Measurements from ENCODE around the gene UBE2D1. TPM values are rescaled to one million over a fixed set of nuclear protein-coding genes. Genes with fewer than 3 reads are reported as not detected.

Gene UBE2D1
- total RNA-seq, 1 donor from 2014 or later: 24.1 TPM

DNA sequence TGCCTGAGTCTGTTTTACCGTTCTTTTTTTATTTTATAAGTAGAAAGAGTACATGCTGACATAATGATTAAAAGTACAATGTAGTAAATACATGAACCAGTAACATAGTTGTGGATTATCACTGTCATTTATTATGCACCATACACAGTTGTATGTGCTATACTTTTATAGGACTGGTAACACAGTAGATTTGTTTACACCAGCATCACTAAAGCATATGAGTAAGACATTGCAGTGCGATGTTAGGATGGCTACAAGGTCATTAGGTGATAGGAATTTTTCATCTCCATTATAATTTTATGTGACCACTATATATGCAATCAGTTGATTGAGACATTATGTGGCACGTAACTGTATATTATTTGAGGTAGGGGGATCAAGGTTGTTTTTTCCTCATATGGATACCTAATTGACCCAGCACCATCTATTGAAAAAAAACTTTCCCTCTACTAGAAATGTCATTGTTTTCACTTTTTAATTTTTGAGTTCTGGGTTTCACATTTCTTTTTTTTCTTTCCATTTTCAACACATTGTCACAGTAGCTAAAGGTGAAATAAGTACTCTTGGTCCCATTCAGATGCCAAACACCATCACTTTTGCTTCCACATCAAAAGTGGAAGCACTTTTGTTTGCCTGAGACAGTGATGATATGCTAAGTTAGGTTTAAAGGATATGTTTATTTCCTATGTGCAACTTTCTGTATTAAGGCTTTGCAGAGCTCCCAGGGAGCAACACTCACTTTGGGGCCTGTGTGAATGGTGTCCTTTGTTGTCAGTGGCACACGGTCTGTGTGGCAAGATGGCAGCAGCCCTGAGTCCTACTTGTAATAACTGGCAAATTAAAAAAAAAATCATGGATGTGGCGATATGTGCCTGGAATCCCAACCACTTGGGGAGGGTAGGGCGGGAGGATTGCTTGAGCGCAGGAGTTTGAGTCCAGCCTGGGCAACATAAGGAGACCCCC lies 17.1 kb downstream of the UBE2D1 start:
- Histone ChIP-seq H3K36me3 (ENCODE audit: control insufficient read depth, insufficient read depth, low read length) (no peaks in the 10 kb centered on the region), H3K4me3 (ENCODE audit: low read depth, low read length) (no peak overlapping the region), H3K27me3 (ENCODE audit: control insufficient read depth, insufficient read depth, low read length) (no peaks in the 10 kb centered on the region)
- TF ChIP-seq CTCF (IDR thresholded peaks at IDR 0.05; ENCODE audit: insufficient read depth, low read length, poor library complexity, severe bottlenecking): no peak
- DNase-seq (ENCODE audit: low read depth): no peak

DNA sequence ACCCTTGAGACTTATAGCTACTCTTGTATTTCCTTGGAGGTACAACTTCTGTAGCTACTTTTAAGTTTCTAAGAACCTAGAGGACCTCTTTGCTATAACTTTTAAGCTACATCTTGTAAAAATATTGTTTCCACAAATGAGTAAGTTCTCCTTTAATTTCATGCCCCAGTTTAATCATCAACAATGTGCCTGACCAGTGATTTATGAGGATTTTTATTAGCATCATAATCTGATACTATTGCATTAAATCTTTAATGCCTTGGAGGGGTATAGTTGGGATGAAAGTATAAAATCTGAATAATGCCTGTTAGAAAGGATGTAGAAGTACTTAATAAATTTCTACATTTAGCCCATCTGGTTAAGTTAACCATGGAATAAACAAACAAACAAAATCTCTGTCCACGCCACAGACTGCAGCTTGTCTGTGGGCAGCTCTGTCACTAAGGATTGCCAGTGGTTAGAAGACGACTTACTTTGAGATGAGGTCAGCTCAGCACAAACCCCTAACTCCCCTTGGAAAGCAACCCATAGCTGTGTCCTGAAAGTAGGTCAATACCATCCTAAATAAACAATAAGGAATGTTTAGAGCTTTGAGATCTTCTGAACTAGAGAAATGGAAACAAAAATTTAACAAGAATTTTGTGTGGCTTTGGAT lies 18.3 kb downstream of the UBE2D1 start:
- Histone ChIP-seq H3K36me3 (ENCODE audit: control insufficient read depth, insufficient read depth, low read length) (no peaks in the 10 kb centered on the region), H3K27me3 (ENCODE audit: control insufficient read depth, insufficient read depth, low read length) (no peaks in the 10 kb centered on the region), H3K4me3 (ENCODE audit: low read depth, low read length) (no peak overlapping the region)
- DNase-seq (ENCODE audit: low read depth): no peak
- TF ChIP-seq CTCF (IDR thresholded peaks at IDR 0.05; ENCODE audit: insufficient read depth, low read length, poor library complexity, severe bottlenecking): no peak

DNA sequence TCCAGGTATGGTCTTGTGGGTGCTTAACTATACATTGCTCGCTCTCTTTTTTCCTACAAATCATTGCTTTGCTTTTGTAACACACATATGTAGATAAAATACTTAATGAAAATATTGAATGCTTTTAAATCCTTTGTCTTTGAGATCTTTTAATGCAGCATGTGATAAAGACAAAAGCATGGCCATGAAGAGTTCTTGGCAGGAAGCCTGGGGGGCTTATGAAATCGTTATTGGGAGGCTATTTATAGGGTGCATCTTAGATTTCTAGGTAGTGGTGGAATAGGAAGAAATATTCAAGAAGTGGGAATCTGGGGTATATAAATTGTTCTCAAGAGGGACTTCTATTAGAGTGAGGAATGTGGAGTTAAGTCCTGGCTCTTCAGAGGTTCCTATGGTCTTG lies 21.9 kb downstream of the UBE2D1 start:
- Histone ChIP-seq H3K36me3 (ENCODE audit: control insufficient read depth, insufficient read depth, low read length) (no peaks in the 10 kb centered on the region), H3K27me3 (ENCODE audit: control insufficient read depth, insufficient read depth, low read length) (no peaks in the 10 kb centered on the region), H3K4me3 (ENCODE audit: low read depth, low read length) (no peak overlapping the region)
- no peak for DNase-seq (ENCODE audit: low read depth)
- TF ChIP-seq CTCF (IDR thresholded peaks at IDR 0.05; ENCODE audit: insufficient read depth, low read length, poor library complexity, severe bottlenecking): no peak

DNA sequence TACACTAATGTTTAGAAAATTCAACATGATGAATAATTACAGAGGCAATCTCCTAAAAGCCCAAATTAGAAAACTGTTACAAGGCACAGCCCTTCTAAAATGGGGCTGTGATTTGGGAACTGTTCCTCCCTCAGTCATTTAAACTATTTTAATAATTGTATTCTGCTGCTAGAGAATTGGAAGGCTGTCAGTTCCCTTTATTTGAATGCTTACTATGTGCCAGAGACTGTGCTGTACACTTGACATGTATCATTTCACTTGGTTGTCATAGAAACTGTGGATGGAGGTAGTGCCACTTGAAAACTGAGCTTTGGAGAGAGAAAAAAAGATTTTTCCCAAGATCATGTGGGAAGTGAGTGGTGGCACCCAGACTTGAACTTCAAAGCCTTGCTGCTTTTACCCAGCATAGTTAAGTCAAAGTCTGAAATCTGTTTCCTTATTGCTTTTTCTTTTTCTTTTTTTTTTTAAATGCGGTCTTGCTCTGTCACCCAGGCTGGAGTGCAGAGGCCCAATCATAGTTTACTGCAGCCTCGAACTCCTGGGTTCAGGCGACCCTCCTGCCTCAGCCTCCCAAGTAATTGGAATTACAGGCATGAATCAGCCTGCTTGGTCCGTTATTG lies 23.6 kb downstream of the UBE2D1 start:
- no peak for DNase-seq (ENCODE audit: low read depth)
- TF ChIP-seq CTCF (IDR thresholded peaks at IDR 0.05; ENCODE audit: insufficient read depth, low read length, poor library complexity, severe bottlenecking): no peak
- H3K4me3 ChIP-seq (ENCODE audit: low read depth, low read length): no peak overlapping the region

DNA sequence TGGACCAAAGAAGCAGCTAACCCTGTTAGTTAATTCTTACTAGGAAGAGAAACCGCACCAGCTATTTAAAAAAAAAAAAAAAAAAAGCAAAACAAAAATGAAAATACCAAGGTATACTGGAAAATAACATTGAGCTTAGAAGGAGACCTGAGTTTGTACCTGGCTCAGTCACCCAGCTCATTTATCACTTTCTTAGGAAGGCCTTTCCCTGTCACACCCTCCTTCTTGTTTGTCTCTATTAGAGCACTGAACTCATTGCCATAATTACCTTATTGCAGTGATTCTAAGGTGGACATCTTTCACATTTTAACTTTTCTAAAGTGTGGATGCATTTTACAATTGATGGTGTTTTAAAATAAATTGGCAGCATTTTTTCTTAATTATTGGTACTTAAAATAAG lies 24.1 kb downstream of the UBE2D1 start:
- DNase-seq (ENCODE audit: low read depth): no peak
- TF ChIP-seq CTCF (IDR thresholded peaks at IDR 0.05; ENCODE audit: insufficient read depth, low read length, poor library complexity, severe bottlenecking): no peak
- Histone ChIP-seq H3K27me3 (ENCODE audit: control insufficient read depth, insufficient read depth, low read length) (no peaks in the 10 kb centered on the region), H3K4me3 (ENCODE audit: low read depth, low read length) (no peak overlapping the region), H3K36me3 (ENCODE audit: control insufficient read depth, insufficient read depth, low read length) (no peaks in the 10 kb centered on the region)

More for the DNA sequence above, 23.6 kb downstream of the UBE2D1 start:
- Histone ChIP-seq H3K27me3 (ENCODE audit: control insufficient read depth, insufficient read depth, low read length) (no peaks in the 10 kb centered on the region), H3K36me3 (ENCODE audit: control insufficient read depth, insufficient read depth, low read length) (no peaks in the 10 kb centered on the region)

Measured in kidney epithelial cell (primary cell).